Stimulated activated CD4-positive, alpha-beta T cell treated with anti-CD3 and anti-CD28 coated beads, Interleukin-15, amount 100 ng/mL, for 1 hour (primary cell): Measurements from ENCODE around the gene TMOD2.
A peak's percentile ranks its signal among the peaks of the same experiment; 100 is the strongest.
"Not testable (repeated sequence)": the region's sequence is repeated elsewhere in the genome, so short reads cannot be mapped to it uniquely, and the experiment has no call there.

Experiments
- DNase-seq, 2 donors: peaks; one replicate each; pipeline ENCODE4 v3.0.0-alpha.2; 2020; ENCODE audit warnings: low read depth in 1 of 2, low spot score in 1 of 2

The TMOD2 gene

DNA sequence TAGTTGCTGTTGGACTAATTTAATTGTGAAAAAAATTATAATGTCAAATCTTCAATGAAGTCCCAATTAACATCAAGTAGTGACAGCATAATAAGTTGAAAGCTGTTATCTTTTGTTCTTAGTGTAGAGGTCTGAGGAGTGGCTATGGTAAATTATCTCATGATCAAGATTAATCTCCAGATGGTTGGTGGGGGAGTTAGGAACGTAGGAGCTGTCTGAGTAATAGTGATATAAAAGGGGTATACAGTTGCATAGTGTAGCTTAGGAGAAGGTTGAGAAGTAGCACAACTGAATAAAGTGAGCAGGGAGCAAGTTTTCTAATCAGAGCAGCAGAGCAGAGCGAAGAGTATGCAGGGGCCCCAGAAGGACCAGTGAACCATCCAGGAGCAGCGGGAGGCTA, 19.5 kb downstream of the TMOD2 start:
- no peak for DNase-seq

DNA sequence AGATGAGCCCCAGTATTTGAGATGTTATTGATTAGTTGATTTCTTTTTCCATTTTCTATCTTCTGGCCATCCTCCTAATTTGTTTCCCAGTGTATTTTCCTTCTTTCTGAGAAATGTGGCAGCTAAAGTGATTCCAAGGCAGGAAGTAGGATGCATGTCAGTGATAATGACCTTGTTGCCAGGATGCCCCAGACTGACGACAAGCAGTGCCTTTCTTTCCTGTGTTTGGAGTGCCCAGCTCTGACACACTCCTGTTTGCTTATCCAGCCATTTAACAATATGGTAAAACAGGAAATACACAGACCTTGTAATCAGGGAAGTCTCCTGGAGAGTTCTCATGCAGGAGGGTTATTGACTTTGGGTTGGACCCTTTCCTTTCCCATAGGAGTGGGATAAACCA, 20.4 kb downstream of the TMOD2 start:
- DNase-seq = no peak

DNA sequence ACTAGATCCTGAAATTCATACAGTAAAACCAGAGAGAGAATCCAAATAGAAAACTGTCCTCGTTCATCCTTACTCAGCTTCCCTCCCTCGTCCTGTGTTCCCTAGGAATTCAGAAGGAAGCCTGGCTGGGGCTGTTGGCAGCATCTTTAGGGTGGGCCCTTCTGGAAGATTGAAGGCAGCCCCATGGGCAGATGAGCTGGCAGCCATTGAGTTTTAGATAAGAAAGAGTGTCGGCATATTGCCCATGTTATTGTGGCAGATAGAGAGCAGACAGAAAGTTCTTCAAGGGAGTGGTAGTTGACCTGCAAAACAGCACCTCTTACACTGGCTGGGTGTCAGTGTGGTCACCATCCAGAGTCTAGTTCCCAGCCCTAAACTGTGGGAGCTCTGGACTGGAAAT, 23.5 kb downstream of the TMOD2 start:
- no peak for DNase-seq

DNA sequence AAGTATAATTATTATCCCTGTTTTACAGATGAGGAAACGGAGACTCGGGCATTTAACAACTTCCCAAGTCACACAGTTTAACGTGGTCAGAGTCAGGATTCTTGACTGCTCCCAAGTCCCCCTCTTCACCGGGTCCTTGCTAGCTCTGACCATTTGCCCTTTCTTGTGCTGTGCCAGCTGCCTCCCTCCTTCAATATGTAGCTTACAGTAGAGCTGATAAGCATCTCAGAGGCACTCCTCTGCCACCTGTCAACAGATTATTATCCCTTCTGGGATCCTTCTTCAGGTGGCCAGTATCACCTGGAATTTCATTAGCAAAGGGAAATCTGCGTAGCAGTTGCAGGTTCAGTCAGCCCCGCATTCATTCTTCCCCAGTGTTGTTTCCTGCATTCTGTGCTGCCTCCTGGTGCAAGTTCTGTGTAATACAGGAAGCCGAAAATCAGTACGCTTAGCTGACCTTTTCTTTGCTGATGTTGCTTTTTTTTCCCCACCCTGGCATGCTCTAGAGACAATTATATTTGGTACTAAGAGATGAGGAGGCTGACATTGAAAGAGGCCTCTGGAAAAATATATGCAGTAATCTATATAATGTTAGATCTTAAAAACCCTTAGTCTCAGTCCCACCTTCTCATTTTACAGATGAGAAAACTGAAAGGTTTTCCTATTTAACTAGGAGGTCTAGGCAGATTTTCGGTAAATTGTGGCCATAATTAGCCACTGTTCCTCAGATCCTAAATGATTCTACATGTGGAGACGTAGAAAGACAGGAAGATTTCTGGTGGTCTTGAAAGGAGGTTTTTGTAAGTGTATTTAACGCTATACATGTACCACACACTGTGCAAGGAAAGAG, 24.8 kb downstream of the TMOD2 start:
- DNase-seq = peak in 1 of 2 donors; percentile 10

DNA sequence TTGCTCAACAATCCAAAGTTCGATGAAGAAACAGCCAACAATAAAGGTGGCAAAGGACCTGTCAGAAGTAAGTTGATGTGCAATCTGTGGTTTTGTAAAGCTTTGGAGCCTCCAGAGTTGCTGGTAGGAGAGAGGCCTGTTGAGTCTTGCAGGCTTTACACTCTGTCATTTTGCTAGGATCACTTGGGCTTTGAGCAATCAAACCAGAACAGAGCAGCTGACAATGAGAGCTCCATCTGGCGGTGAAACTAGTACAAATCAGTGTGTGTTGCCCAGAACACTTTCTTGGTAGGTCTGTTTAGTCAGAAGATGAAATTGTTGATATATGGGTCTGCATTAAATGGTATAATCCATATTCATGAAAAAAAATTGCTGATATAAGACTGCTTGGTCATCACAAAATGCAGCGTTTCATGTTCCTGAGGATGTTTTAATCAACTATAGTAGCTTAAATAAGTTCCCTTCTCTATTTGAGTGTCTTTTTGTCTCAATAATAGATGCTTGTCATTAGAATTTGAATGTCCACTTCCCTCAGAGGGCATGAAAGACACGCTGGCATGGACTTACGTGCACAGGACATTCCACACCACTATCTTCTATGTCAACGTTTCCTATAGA, 25.7 kb downstream of the TMOD2 start:
- DNase-seq = peak; percentile 2 to 22

DNA sequence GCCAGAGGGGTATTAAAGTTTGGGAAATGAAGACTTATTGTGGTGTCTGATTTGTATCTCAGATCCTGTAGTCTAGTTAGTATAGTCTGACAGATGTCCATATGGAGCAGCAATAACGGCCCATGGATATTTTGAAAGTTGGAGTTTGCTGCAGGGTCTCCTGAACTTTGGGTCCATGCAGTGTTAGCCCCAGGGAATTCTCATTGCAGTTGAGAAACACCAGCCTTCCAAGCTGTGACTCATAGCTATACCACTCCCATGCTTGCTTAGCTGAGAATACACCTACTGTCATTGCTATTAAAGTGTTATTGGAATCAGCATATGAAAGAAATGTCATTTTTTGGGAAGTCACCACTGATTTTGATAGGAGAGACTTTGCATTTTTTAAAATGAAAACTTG, 29.2 kb downstream of the TMOD2 start:
- no peak for DNase-seq

DNA sequence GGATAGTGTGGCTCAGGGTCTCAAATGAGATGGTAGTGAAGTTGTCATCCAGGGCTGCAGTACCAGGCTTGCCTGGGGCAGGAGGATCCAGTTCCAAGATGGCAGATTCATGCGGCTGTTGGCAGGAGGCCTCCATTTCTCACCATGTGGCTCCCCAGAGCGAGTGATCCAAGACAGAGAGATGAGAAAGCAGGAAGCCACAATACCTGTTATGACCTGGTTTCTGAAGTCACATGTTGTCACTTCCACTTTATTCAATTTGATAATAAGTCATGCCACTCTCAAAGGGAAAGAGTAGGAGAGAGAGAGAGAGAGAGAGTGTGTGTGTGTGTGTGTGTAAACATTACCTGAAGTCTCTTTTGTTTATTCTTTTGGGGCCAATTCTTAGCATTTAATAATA, 30.1 kb downstream of the TMOD2 start:
- DNase-seq = no peak

DNA sequence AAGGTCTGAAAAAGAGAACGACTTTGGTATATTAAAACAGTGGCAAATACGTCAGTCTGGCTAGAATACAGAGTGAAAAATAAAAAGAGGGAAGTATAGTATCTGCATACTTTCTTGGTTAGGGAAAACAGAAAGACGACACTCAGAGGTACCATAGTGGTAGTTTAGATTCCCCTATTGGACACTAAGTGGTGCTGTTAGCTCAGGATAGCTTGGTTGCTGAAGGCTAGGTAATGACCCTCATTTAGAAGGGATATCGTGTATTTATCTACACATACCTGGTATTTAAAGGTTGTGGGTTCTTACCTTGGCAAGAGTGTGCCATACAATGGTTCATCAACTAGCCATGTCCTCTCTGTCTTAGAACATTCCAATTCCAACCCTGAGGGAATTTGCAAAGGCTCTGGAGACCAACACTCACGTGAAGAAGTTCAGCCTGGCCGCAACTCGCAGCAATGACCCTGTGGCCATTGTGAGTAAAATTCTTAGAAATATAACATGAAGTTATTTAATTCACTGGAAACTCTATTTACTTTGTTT, 31.0 kb downstream of the TMOD2 start:
- no peak for DNase-seq

DNA sequence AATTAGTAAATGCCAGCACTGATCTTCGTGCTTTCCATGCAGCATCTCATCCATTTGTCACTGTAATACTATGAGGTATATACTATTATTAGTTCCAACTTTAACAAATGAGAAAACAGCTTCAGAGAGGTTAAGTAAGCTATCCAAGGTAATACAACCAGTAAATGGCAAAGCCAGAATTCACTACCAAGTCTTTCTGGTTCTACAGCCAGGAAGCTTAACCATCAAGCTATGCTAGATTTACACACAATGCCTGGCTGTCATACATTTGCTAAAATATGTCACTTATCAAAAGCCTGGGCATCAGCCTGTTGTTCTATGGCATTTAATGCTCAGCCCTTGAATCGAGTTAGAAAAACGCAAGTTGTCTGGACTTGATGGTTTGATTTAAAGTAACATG, 32.6 kb downstream of the TMOD2 start:
- DNase-seq = no peak

DNA sequence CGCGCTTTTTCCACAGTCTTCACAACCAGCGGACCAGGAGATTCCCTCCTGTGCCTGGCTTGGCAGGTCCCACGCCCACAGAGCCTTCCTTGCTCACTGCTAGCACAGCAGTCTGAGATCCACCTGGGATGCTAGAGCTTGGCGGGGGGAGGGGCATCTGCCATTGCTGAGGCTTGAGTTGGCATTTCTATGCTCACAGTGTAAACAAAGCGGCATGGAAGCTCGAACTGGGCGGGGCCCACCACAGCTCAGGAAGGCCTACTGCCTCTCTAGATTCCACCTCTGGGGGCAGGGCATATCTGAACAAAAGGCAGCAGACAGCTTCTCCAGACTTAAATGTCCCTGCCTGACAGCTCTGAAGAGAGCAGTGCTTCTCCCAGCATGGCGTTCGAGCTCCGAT, 35.7 kb downstream of the TMOD2 start:
- DNase-seq = not testable (repeated sequence)

DNA sequence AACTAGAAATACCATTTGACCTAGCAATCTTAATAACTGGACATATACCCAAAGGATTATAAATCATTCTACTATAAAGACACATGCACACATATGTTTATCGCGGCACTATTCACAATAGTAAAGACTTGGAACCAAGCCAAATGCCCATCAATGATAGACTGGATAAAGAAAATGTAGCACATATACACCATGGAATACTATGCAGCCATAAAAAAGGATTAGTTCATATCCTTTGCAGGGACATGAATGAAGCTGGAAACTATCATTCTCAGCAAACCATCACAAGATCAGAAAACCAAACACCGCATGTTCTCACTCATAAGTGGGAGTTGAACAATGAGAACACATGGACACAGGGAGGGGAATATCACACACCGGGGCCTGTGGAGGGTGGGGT, 41.1 kb downstream of the TMOD2 start:
- not testable (repeated sequence) for DNase-seq

DNA sequence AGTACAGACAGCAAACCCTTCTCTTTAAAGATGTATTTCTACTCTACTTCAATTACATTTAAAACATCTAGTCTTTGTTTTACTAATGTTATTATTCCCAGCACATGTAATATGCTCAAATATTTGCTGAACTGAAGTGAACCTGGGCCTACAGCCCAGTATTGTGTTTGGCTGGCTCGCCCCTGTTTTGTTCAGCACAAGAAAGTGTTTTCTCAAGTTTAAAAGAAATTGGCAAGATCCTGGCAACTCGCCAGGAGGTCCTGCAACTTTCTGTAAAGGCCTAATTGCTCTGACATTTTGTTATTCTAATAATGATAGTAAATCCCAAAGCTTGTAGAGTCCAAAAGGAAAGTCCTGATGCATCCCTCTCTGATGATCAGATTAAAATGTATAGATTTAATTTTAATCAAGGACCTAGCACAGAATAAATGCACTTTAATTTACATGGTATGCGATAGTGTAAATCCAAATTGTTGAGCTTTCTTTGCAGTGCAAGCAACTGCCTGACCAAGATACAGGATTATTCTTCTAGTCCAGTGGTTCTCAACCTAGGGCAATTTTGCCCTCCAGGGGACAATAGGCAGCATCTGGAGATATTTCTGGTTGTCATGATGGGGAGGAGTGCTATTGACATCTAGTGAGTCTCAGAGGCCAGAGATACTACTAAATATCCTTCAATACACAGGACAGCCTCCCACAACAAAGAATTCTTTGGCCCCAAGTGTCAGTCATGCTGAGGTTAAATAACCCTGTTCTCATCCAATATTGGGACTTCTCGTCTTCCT, 42.3 kb downstream of the TMOD2 start:
- no peak for DNase-seq

DNA sequence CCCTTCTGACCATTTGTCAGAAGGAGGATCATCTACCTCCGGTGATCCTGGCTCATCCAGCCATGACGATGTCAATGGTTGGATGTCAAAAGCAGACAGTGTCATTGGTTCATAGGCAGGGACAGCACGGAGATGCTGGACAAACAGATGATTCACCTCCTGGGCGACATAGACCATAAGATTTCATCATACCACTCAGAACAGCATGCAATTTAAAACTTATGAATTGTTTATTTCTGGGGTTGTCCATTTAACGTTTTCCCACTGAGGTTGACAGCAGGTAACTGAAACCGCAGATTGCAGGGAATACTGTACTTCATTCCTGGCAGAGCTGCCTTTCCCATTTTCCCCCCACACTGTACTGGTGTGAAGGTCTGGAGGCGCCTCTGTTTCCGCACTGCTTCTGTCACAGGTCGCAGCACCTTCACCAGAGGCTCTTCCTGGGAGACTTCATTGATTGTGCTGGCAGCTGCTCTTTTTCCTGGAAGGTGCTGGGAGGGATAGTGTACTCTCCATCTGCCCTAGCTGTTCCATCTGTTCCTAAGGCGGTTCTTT, 45.5 kb downstream of the TMOD2 start:
- no peak for DNase-seq

DNA sequence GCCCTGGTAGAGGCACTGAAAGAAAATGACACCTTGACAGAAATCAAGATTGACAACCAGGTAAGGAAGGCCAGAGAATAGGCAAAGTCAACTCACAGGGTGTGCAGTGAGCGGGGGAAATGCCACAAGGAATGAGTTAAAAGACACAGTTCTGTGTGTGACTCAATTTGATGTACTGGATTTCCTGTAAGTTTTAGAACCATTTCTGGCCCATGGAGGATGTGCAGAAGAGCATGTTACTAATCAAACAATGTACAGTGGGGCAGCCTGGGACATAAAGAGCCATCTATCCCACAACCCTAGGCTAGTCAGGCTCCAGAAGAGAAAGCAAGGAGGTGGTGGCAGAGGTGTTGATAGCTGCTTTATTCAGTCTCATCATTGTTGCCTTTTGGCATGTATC, 46.9 kb downstream of the TMOD2 start:
- DNase-seq = no peak

DNA sequence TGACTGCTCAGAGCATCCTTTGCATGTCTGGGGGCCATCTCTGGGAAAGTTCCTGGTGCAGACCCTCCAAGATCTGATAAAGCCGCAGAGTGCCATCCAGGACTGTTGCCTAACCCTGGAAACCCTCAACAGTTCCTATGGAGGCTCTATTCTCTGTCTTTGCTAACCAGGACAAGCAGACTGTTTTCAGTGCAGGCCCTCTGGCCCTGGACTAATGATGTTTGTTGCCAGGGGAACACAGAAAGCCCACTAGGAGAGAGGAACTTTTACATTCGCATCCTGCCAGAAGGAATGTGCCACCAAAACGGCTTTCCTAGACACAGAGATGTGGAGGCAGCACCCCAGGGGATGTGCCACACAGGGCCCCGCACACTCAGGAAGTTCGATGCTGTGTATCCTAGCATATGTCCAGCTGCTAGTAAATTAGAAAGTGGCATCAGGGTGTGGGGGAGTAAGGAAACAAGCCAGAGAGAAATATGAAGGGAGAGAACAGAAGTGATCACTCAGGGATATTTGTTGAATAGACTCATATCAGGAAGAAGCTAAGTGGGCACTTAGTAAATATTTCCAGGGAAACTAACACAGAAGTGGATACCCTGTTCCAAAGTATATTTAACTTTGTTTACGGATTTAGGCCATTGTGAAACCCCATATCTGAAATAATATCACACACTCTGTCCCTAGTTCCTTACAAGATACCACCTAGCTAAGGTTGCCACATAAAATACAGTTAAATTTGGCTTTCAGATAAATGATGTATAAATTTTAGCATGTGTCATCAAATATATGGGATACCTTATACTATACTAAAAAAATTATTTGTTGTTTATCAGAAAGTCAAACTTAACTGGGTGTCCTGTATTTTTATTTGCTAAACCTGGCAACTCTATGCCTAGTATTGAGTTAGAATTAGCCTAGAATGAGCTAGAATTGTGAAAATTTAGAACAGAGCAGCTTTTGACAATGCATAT, 48.2 kb downstream of the TMOD2 start:
- DNase-seq = no peak

DNA sequence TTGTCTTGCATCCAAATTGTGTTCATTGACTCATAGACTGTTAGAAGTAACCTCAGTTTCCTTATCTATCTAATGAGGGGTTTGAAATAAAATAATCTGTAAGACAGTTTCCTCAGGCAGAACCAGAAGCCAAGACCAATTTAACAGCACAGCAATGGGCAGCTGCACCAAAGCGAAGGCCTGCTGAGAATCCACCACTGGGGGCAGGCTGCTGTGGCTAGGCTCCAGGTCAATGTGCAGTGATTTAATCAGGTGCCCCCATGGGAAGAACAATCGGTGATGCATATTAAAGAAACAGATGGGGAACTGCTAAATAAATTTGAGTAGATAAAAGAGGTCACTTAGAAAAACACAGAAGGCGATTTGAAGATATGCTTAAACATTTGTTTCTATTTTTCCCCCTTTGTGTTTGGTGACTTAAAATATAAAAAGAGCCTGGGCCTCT, 50.0 kb downstream of the TMOD2 start:
- no peak for DNase-seq

DNA sequence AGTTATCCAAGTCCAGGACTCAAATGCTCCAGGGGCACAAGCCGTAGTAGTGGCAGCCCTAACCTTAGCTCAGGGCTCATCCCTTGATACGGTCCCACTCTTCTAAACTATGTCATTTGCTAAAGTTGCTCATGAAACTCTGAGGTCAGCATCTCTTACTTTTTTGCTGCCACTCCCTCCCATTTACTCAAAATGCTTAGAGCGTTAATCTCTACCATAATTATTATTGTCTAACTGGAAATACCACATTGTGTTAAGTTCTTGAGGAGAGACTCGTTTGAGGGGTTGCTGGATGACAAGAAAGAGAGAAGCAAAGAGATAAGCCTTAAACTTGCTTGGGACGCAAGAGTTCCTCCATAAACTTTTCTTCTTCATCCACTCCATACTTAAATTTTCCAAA, 51.2 kb downstream of the TMOD2 start:
- DNase-seq = no peak

DNA sequence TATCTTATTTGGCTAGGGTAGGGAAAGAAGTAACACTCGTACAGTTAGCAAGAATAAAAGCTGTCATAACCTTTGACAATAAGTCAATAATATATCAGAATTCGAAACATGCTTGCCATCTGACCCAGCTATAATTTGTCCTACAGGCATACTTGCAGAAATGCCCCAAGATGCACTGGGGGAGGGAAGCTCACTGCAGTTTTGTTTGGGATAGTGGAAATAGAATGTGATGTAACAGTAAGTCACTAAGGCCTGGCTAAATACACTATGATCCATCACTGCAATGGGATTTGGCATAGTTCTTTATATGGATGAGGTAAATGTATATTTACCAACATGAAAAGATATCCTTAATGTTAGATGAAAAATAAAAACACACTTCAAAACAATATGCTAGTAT, 52.6 kb downstream of the TMOD2 start:
- no peak for DNase-seq

DNA sequence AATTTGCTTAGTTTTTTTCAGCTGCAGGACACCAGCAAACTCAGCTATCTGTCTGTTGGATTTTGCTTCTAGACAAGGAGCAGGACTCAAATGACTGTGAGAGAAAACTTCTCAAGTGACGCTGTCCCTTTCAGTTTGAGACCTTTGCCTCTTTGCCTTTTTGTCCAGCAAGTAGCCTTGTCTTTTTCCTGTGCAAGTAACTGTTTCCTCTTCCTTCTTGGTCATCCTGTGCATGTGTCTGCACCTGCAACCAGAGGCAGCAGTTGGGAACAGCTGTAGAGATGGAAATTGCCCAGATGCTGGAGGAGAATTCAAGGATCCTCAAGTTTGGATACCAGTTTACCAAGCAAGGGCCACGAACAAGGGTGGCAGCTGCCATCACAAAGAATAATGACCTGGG, 54.7 kb downstream of the TMOD2 start:
- no peak for DNase-seq

DNA sequence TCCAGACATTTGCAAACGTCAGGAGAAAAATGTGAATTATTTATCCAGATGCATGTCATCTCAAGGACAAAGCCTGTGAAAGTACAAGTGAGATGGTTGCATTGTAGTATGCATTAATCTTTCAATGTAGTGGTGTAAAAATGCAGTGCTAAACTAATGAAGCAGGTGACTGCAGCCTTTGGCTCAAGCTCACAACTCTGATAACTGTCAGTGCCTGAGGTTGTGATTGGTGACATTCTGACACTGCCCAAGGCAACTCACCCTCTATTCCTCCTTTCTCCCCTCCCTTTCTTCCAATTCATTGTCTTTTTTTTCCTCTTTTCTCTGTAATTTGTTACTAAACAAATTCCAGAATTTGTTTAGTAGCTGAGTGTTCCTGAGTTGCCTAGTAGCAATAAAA, 58.1 kb downstream of the TMOD2 start:
- no peak for DNase-seq
